K562 (cell line): ENCODE measurements around the gene BPHL. TPM values are rescaled to one million over a fixed set of nuclear protein-coding genes. Genes with fewer than 3 reads are reported as not detected.

Experiments used
- ATAC-seq: fragments of 200-7000 bp; cut with Tn5 transposase; 3 replicates; pipeline ENCODE4 v1.9.1; 2020; ENCODE audit warnings: moderate library complexity
- BruUV-seq: library from RNA; stranded (reverse); fragments of 400-500 nt; replicated peaks from 2 replicates; lab custom pipeline; 2021; lab: Mats Ljungman, UMichigan
- CTCF ChIA-PET: fragments of 300-600 bp; formaldehyde crosslinking; extraction: SDS; loops from one replicate; lab custom pipeline; 2021; ENCODE audit warnings: low intra/inter-chr PET ratio; lab: Yijun Ruan, JAX
- POLR2A ChIA-PET: fragments of 300-600, 350-650 bp; sonication (Branson Sonifier 250); formaldehyde crosslinking; extraction: SDS; loops from one replicate; lab custom pipeline; 2021; ENCODE audit warnings: antibody characterized with exemption, inconsistent platforms; lab: Yijun Ruan, JAX
- DNase-seq, 4 experiments: peaks; one replicate each; pipeline versions ENCODE4 v3.0.0 to v3.0.0-alpha.2; 2011 to 2018; ENCODE audit warnings: low spot score in 3 of 4, mixed read lengths in 3 of 4; ENCODE audit errors: extremely low read depth in 1 of 4
- FAIRE-seq: peaks from 2 replicates; lab custom pipeline; 2011; peaks lifted over from hg19 to GRCh38; lab: Jason Lieb, UNC
- H2AFZ ChIP-seq: 2 replicates; pipeline ENCODE4 v1.6.0; 2011; ENCODE audit warnings: low read depth, low read length, control low read depth, inconsistent platforms
- H3K27ac ChIP-seq: fragments of 200-600 bp; 3 replicates; pipeline ENCODE4 v1.8.0; 2011; ENCODE audit warnings: low read depth, mild to moderate bottlenecking, control low read depth, inconsistent platforms, low read length, moderate library complexity, mixed read lengths; ENCODE audit errors: extremely low read depth
- H3K27me3 ChIP-seq, 2 experiments: fragments of 300-600 bp in 1 of 2; 2 replicates in 1 of 2; 3 replicates in 1 of 2; pipeline versions ENCODE4 v1.6.0 to v1.8.0; 2011; ENCODE audit warnings: inconsistent platforms in 2 of 2, low read length in 2 of 2, mild to moderate bottlenecking in 1 of 2, mixed read lengths in 1 of 2, moderate library complexity in 1 of 2; ENCODE audit not compliant: control insufficient read depth in 2 of 2, insufficient read depth in 2 of 2
- H3K36me3 ChIP-seq: fragments of 300-600 bp; 3 replicates; pipeline ENCODE4 v1.8.0; 2011; ENCODE audit warnings: mild to moderate bottlenecking, low read length, inconsistent platforms; ENCODE audit not compliant: control insufficient read depth, insufficient read depth
- H3K4me1 ChIP-seq, 2 experiments: fragments of 200-600 bp in 1 of 2; replicated peaks in 1 of 2; 2 replicates in 1 of 2; 3 replicates in 1 of 2; pipeline versions ENCODE4 v1.5.1 to v1.8.0; 2011; ENCODE audit warnings: inconsistent platforms in 2 of 2, low read length in 2 of 2, mild to moderate bottlenecking in 1 of 2, mixed read lengths in 1 of 2, moderate library complexity in 1 of 2; ENCODE audit not compliant: control insufficient read depth in 2 of 2, insufficient read depth in 2 of 2
- H3K4me2 ChIP-seq: 2 replicates; pipeline ENCODE4 v1.6.1; 2011; ENCODE audit warnings: low read length, control low read depth, inconsistent platforms, mixed read lengths; ENCODE audit not compliant: insufficient read depth
- H3K4me3 ChIP-seq: fragments of 200-600 bp; sonication (generic), shearing (Covaris generic); 2 replicates; pipeline ENCODE4 v1.5.1; 2016; ENCODE audit warnings: control low read depth, inconsistent platforms
- H3K79me2 ChIP-seq: fragments of 200-600 bp; 3 replicates; pipeline ENCODE4 v1.8.0; 2011; ENCODE audit warnings: low read length, inconsistent platforms; ENCODE audit not compliant: control insufficient read depth, insufficient read depth
- H3K9ac ChIP-seq, 2 experiments: 2 replicates each; pipeline versions ENCODE4 v1.6.0 to v1.6.1; 2011; ENCODE audit warnings: low read depth in 2 of 2, low read length in 2 of 2, control low read depth in 1 of 2, inconsistent platforms in 1 of 2, mild to moderate bottlenecking in 1 of 2, mixed read lengths in 1 of 2; ENCODE audit not compliant: insufficient read depth in 1 of 2
- H3K9me1 ChIP-seq: one replicate; pipeline ENCODE4 v1.6.0; 2011; ENCODE audit warnings: inconsistent platforms, mild to moderate bottlenecking, low read length, moderate library complexity; ENCODE audit not compliant: control insufficient read depth, insufficient read depth
- H3K9me3 ChIP-seq: replicated peaks from 2 replicates; pipeline ENCODE4 v1.5.1; 2011; ENCODE audit warnings: low read depth, low read length, inconsistent platforms; ENCODE audit not compliant: control insufficient read depth, insufficient read depth
- H4K20me1 ChIP-seq: replicated peaks from 2 replicates; pipeline ENCODE4 v1.6.1; 2011; ENCODE audit warnings: low read length, inconsistent platforms, mixed read lengths; ENCODE audit not compliant: control insufficient read depth, insufficient read depth
- BRD4 ChIP-seq: fragments of 200-600 bp; sonication (generic); IDR thresholded peaks from 2 replicates; pipeline ENCODE4 v1.6.1; 2017; ENCODE audit warnings: inconsistent platforms
- MAZ ChIP-seq, 2 experiments: fragments of 450-650 bp in 1 of 2; sonication (generic) in 1 of 2; formaldehyde crosslinking; IDR thresholded peaks in 1 of 2; conservative IDR thresholded peaks in 1 of 2; 2 replicates each; pipeline versions ENCODE4 v1.4.0 to v1.5.0; 2020; ENCODE audit warnings: mild to moderate bottlenecking in 1 of 2, missing genetic modification reagents in 1 of 2
- MNT ChIP-seq, 2 experiments: fragments of 450-650 bp; conservative IDR thresholded peaks; 2 replicates each; pipeline ENCODE4 v1.6.1; 2017; ENCODE audit warnings: mild to moderate bottlenecking in 2 of 2, moderate library complexity in 2 of 2
- PCBP2 ChIP-seq: fragments of 200-400 bp; formaldehyde crosslinking; IDR thresholded peaks from 2 replicates; pipeline ENCODE4 v1.6.1; 2018; ENCODE audit warnings: low read length, low read depth, mild to moderate bottlenecking, moderate library complexity; ENCODE audit not compliant: poor library complexity, severe bottlenecking
- POLR2AphosphoS2 ChIP-seq: IDR thresholded peaks from 2 replicates; pipeline ENCODE4 v1.6.1; 2012; ENCODE audit warnings: low read length, improper control_type of control experiment
- RBBP5 ChIP-seq: fragments of 200-600 bp; sonication (generic); IDR thresholded peaks from 2 replicates; pipeline ENCODE4 v1.6.1; 2012; ENCODE audit warnings: borderline replicate concordance, mild to moderate bottlenecking, low read length, control low read depth, inconsistent platforms; ENCODE audit not compliant: insufficient read depth, poor library complexity, severe bottlenecking
- SMAD4 ChIP-seq: fragments of 250-450 bp; sonication (Bioruptor Pico); conservative IDR thresholded peaks from 2 replicates; pipeline ENCODE4 v1.8.0; 2021; ENCODE audit warnings: inconsistent platforms, mild to moderate bottlenecking, moderate library complexity
- STAG1 ChIP-seq: sonication (generic); formaldehyde crosslinking; IDR thresholded peaks from 2 replicates; pipeline ENCODE4 v1.5.0; 2020; ENCODE audit warnings: missing genetic modification reagents, borderline replicate concordance
- TCF3 ChIP-seq: sonication (generic); formaldehyde crosslinking; IDR thresholded peaks from 2 replicates; pipeline ENCODE4 v1.4.0; 2020; ENCODE audit warnings: mild to moderate bottlenecking, missing genetic modification reagents
- ZBTB34 ChIP-seq: fragments of 250-450 bp; sonication (Bioruptor Pico); IDR thresholded peaks from 2 replicates; pipeline ENCODE4 v1.8.0; 2021; ENCODE audit warnings: mild to moderate bottlenecking, moderate library complexity
- ZBTB7A ChIP-seq: IDR thresholded peaks from 2 replicates; pipeline ENCODE4 v1.6.1; 2011; ENCODE audit warnings: low read depth, mild to moderate bottlenecking, low read length, moderate library complexity, borderline replicate concordance; ENCODE audit not compliant: control insufficient read depth
- ZNF133 ChIP-seq: fragments of 250-450 bp; sonication (Bioruptor Pico); IDR thresholded peaks from 2 replicates; pipeline ENCODE4 v1.4.0; 2020; ENCODE audit warnings: mild to moderate bottlenecking
- ZNF583 ChIP-seq: fragments of 250-450 bp; sonication (Bioruptor Pico); IDR thresholded peaks from 2 replicates; pipeline ENCODE4 v1.4.0; 2020
- ZNF589 ChIP-seq: fragments of 200-800 bp; sonication (Bioruptor generic); IDR thresholded peaks from 2 replicates; pipeline ENCODE4 v1.6.1; 2016; ENCODE audit warnings: low read depth, missing genetic modification characterization, missing compliant biosample characterization
- ZNF79 ChIP-seq: fragments of 250-450 bp; sonication (Bioruptor Pico); IDR thresholded peaks from 2 replicates; pipeline ENCODE4 v1.4.0; 2020; ENCODE audit warnings: low read depth, mild to moderate bottlenecking, moderate library complexity
- WGBS: fragments of 100-300 bp; shearing (Covaris generic); methylation state at CpG from one replicate; pipeline ENCODE4 v1.1.6; 2016; ENCODE audit warnings: low coverage, mixed read lengths; ENCODE audit not compliant: insufficient coverage; ENCODE audit errors: missing lambda C conversion rate; 5-methylcytosine and 5-hydroxymethylcytosine counted together
- in situ Hi-C: fragments of 300-500 bp; cut with MboI; formaldehyde crosslinking; loops from 4 replicates; pipeline ENCODE4 v1.15.0; 2018; ENCODE audit warnings: inconsistent platforms, mixed read lengths
- intact Hi-C: fragments of 100-400 bp; cut with micrococcal nuclease; formaldehyde crosslinking; loops from 2 replicates; pipeline ENCODE4 v1.14.2; 2022
- polyA plus RNA-seq, 8 experiments: library from polyadenylated mRNA; depleted of rRNA in 4 of 8; stranded (reverse) in 5 of 8; unstranded in 3 of 8; fragments of >200 nt; fragmentation: Nextera tagmentation in 2 of 8; fragmentation: Illumina TruSeq in 1 of 8; extraction: Ambion mirVana in 2 of 8; extraction: Trizol in 1 of 8; gene quantifications; 2 replicates each; pipeline versions ENCODE4 v1.2.1 to v1.2.3, GENCODE V29; 2011 to 2014; ENCODE audit warnings: inconsistent platforms in 1 of 8, missing spikeins in 1 of 8
- total RNA-seq, 7 experiments: library from RNA; depleted of rRNA in 6 of 7; stranded (reverse); fragments of >200 nt in 6 of 7; fragmentation: Illumina TruSeq in 2 of 7; extraction: Trizol in 2 of 7; gene quantifications; 2 replicates each; pipeline versions ENCODE4 v1.2.1 to v1.2.3, GENCODE V29; 2011 to 2021; ENCODE audit warnings: low replicate concordance in 1 of 7

Gene BPHL
- total and polyA plus RNA-seq, 9 of the 15 experiments (the other 6 are each of a cell fraction or from before 2014, with no cell fraction given), result 3.5 to 17.4 (median 8.2) TPM

GRCh38 chr6:3183066-3183465, 64.6 kb downstream of the BPHL start (continued):
- no peak for TF ChIP-seq RBBP5
- TF ChIP-seq TCF3 (CRISPR knock-in tag), result no peak
- TF ChIP-seq MAZ (CRISPR knock-in tag; conservative IDR thresholded peaks at IDR 0.05 in 1 of 2, IDR thresholded peaks at IDR 0.05 in 1 of 2), result no peak
- no peak for TF ChIP-seq ZBTB7A
- TF ChIP-seq ZNF133 (CRISPR knock-in tag), result no peak
- TF ChIP-seq BRD4, result no peak
- no peak for TF ChIP-seq ZNF79 (CRISPR knock-in tag)
- TF ChIP-seq ZNF589 (CRISPR knock-in tag), result no peak
- TF ChIP-seq, all 486 proteins: peak for 0

- 65% methylated on average over 3 of the region's 3 CpGs for WGBS
- Histone ChIP-seq H4K20me1 (no peaks in the 10 kb centered on the region), H3K4me3 (no peak overlapping the region), H3K36me3 (no peaks in the 10 kb centered on the region), H3K79me2 (no peaks in the 10 kb centered on the region), H3K9me3 (peaks cover 5% of the 10 kb centered on the region; the same call in 1 of the 2 replicates), H3K9ac (no peak overlapping the region), H3K27ac (no peak overlapping the region), H3K4me2 (no peak overlapping the region), H3K4me1 (peaks cover 3% of the 10 kb centered on the region in 2 experiments; a peak in 2 of 5 replicates), H2AFZ (no peak overlapping the region), H3K9me1 (no peaks in the 10 kb centered on the region), H3K27me3 (no peaks in the 10 kb centered on the region)
- no peak for DNase-seq
- in situ Hi-C loops, result no loop called here
- no peak for ATAC-seq
- no peak for FAIRE-seq
- no TSS peak for BruUV-seq
- intact Hi-C loops, result no loop called here
- ChIA-PET CTCF (no interaction called here), POLR2A (interaction anchor here (0.5 to 1.4 kb wide), 5 partner anchors 8 to 551 kb away, joined by 3 to 5 read pairs (median 3); no protein-coding TSS in a partner anchor)
- TF ChIP-seq ZNF583 (CRISPR knock-in tag) (no peak), PCBP2 (no peak), SMAD4 (CRISPR knock-in tag) (no peak), MNT (conservative IDR thresholded peaks at IDR 0.05) (no peak), STAG1 (CRISPR knock-in tag) (no peak), POLR2AphosphoS2 (no peak), ZBTB34 (CRISPR knock-in tag) (no peak)
Measured at GRCh38 chr6:3186974-3187382, 68.5 kb downstream of the BPHL start.
